Esophagus muscularis mucosa (tissue), 3 donors: ENCODE data around the gene PDXP.

Source experiments
- CTCF ChIP-seq, 3 experiments: fragments of 200-600 bp in 2 of 3; fragments of 450-650 bp in 1 of 3; sonication (generic) in 2 of 3; IDR thresholded peaks; one replicate each; pipeline ENCODE4 v1.5.1; 2017 to 2019; ENCODE audit warnings: antibody characterized with exemption in 3 of 3, mild to moderate bottlenecking in 2 of 3, moderate library complexity in 1 of 3
- POLR2A ChIP-seq: fragments of 450-650 bp; IDR thresholded peaks from one replicate; pipeline ENCODE4 v1.6.1; 2017; ENCODE audit warnings: antibody characterized with exemption, moderate library complexity, mild to moderate bottlenecking, low read depth

GRCh38 chr22:37708580-37709444 lies 50.3 kb downstream of the PDXP start:
- TF ChIP-seq CTCF (IDR thresholded peaks at IDR 0.05) (no peak), POLR2A (no peak)
